GM12878 (cell line): ENCODE results near the gene CACNA2D3. TPM values are rescaled to one million over a fixed set of nuclear protein-coding genes. Genes with fewer than 3 reads are reported as not detected.

ENCODE experiments used
- ATAC-seq: fragments of 200-7000 bp; cut with Tn5 transposase; 3 replicates; pipeline ENCODE4 v1.9.1; 2020; ENCODE audit warnings: mild to moderate bottlenecking, moderate library complexity
- BruUV-seq: library from RNA; stranded (reverse); fragments of 400-500 nt; replicated peaks from 2 replicates; lab custom pipeline; 2021; lab: Mats Ljungman, UMichigan
- CTCF ChIA-PET: fragments of 300-600 bp; sonication (Branson Sonifier 250); formaldehyde crosslinking; extraction: SDS; loops from one replicate; lab custom pipeline; 2021; ENCODE audit warnings: inconsistent platforms; lab: Yijun Ruan, JAX
- POLR2A ChIA-PET: fragments of 350-600 bp; formaldehyde crosslinking; extraction: SDS; loops from one replicate; lab custom pipeline; 2021; ENCODE audit warnings: inconsistent platforms; lab: Charles Lee
- RAD21 ChIA-PET: fragments of 300-600 bp; sonication (Branson Sonifier 250); formaldehyde crosslinking; loops from one replicate; lab custom pipeline; 2023; ENCODE audit warnings: antibody characterized with exemption; ENCODE audit not compliant: unreplicated experiment; lab: Charles Lee
- SMC1A ChIA-PET: fragments of 300-600 bp; sonication (Branson Sonifier 250); formaldehyde crosslinking; loops from one replicate; lab custom pipeline; 2023; ENCODE audit not compliant: unreplicated experiment, uncharacterized antibody; lab: Charles Lee
- DNase-seq: peaks from one replicate; pipeline ENCODE4 v3.0.0-alpha.2; 2011; ENCODE audit warnings: low read depth, low spot score
- FAIRE-seq: peaks from 3 replicates; lab custom pipeline; 2011; peaks lifted over from hg19 to GRCh38; lab: Jason Lieb, UNC
- H2AFZ ChIP-seq: 2 replicates; pipeline ENCODE4 v1.6.0; 2011; ENCODE audit warnings: low read depth, low read length, control low read depth; ENCODE audit not compliant: control insufficient read depth
- H3K27ac ChIP-seq: 2 replicates; pipeline ENCODE4 v1.5.1; 2011; ENCODE audit warnings: control low read depth; ENCODE audit not compliant: control insufficient read depth, insufficient read depth
- H3K27me3 ChIP-seq, 2 experiments: replicated peaks in 1 of 2; 2 replicates each; pipeline versions ENCODE4 v1.6.0 to v1.6.1; 2011; ENCODE audit warnings: low read length in 1 of 2; ENCODE audit not compliant: control insufficient read depth in 2 of 2, insufficient read depth in 2 of 2
- H3K36me3 ChIP-seq, 2 experiments: 2 replicates each; pipeline ENCODE4 v1.5.1; 2011; ENCODE audit warnings: low read length in 1 of 2; ENCODE audit not compliant: control insufficient read depth in 2 of 2, insufficient read depth in 2 of 2
- H3K4me1 ChIP-seq: 2 replicates; pipeline ENCODE4 v1.6.1; 2011; ENCODE audit warnings: mild to moderate bottlenecking, low read length, moderate library complexity, mixed read lengths; ENCODE audit not compliant: control insufficient read depth, insufficient read depth
- H3K4me2 ChIP-seq: 2 replicates; pipeline ENCODE4 v1.6.0; 2011; ENCODE audit warnings: control low read depth; ENCODE audit not compliant: control insufficient read depth, insufficient read depth
- H3K4me3 ChIP-seq: fragments of 200-600 bp; sonication (generic); 2 replicates; pipeline ENCODE4 v1.5.1; 2016
- H3K79me2 ChIP-seq: 2 replicates; pipeline ENCODE4 v1.6.0; 2011; ENCODE audit warnings: low read length; ENCODE audit not compliant: control insufficient read depth, insufficient read depth
- H3K9ac ChIP-seq: 2 replicates; pipeline ENCODE4 v1.8.0; 2011; ENCODE audit warnings: low read length, control low read depth, mixed read lengths; ENCODE audit not compliant: control insufficient read depth, insufficient read depth
- H3K9me3 ChIP-seq: replicated peaks from 3 replicates; pipeline ENCODE4 v1.5.1; 2011; ENCODE audit warnings: mild to moderate bottlenecking, low read length; ENCODE audit not compliant: control insufficient read depth, insufficient read depth
- H4K20me1 ChIP-seq: 2 replicates; pipeline ENCODE4 v1.6.0; 2011; ENCODE audit not compliant: control insufficient read depth, insufficient read depth
- ASH2L ChIP-seq: fragments of 300-600, 200-600 bp; sonication (generic); IDR thresholded peaks from 2 replicates; pipeline ENCODE4 v1.6.1; 2017; ENCODE audit warnings: low read depth, mild to moderate bottlenecking, borderline replicate concordance
- CREB1 ChIP-seq: IDR thresholded peaks from 2 replicates; pipeline ENCODE4 v1.6.1; 2012; ENCODE audit warnings: low read depth, mild to moderate bottlenecking, inconsistent platforms
- ESRRA ChIP-seq: IDR thresholded peaks from 2 replicates; pipeline ENCODE4 v1.6.1; 2012; ENCODE audit warnings: mild to moderate bottlenecking, low read length, improper control_type of control experiment
- RCOR1 ChIP-seq: conservative IDR thresholded peaks from 2 replicates; pipeline ENCODE4 v1.6.1; 2012; ENCODE audit warnings: low read depth, low read length, improper control_type of control experiment
- ZNF622 ChIP-seq: fragments of 450-650 bp; IDR thresholded peaks from 2 replicates; pipeline ENCODE4 v1.6.1; 2017; ENCODE audit warnings: mild to moderate bottlenecking, inconsistent platforms
- WGBS: methylation state at CpG from one replicate; pipeline ENCODE4 v1.1.6; 2016; ENCODE audit warnings: low lambda C conversion rate; ENCODE audit not compliant: insufficient replicate concordance, insufficient coverage; ENCODE audit errors: missing lambda C conversion rate; 5-methylcytosine and 5-hydroxymethylcytosine counted together
- in situ Hi-C: fragments of 300-500 bp; cut with MboI; formaldehyde crosslinking; loops from 9 replicates; pipeline ENCODE4 v1.14.3; 2018; ENCODE audit warnings: mixed read lengths
- intact Hi-C: fragments of 100-400 bp; cut with micrococcal nuclease; formaldehyde crosslinking; loops from one replicate; pipeline ENCODE4 v1.14.2; 2022; ENCODE audit not compliant: unreplicated experiment
- polyA plus RNA-seq, 11 experiments: library from polyadenylated mRNA; depleted of rRNA in 4 of 11; unstranded in 6 of 11; stranded (reverse) in 5 of 11; fragments of >200 nt; fragmentation: Nextera tagmentation in 4 of 11; fragmentation: Illumina TruSeq in 1 of 11; extraction: Ambion mirVana in 4 of 11; extraction: Trizol in 1 of 11; gene quantifications; 1 replicate in 1 of 11; 2 replicates in 10 of 11; pipeline versions ENCODE4 v1.2.1 to v1.2.3, GENCODE V29; 2011 to 2016; ENCODE audit warnings: inconsistent platforms in 2 of 11, missing spikeins in 2 of 11, low read depth in 1 of 11
- total RNA-seq, 4 experiments: library from RNA; depleted of rRNA in 3 of 4; stranded (reverse); fragments of >200 nt in 3 of 4; fragmentation: Illumina TruSeq in 1 of 4; extraction: Trizol in 1 of 4; gene quantifications; 2 replicates each; pipeline versions ENCODE4 v1.2.1 to v1.2.3, GENCODE V29; 2013 to 2021
- TF ChIP-seq, protein P1 (sequence below): fragments of 450-650 bp; IDR thresholded peaks from 2 replicates; pipeline ENCODE4 v1.6.1; 2017; ENCODE audit warnings: mild to moderate bottlenecking, moderate library complexity
- TF ChIP-seq, protein P2 (sequence below): IDR thresholded peaks from 2 replicates; pipeline ENCODE4 v1.6.1; 2012; ENCODE audit warnings: low read length, inconsistent platforms
- TF ChIP-seq, protein P3 (sequence below): fragments of 450-650 bp; IDR thresholded peaks from 2 replicates; pipeline ENCODE4 v1.6.1; 2017; ENCODE audit warnings: antibody characterized with exemption, mild to moderate bottlenecking, moderate library complexity
- TF ChIP-seq, protein P4 (sequence below): IDR thresholded peaks from 2 replicates; pipeline ENCODE4 v1.6.1; 2012; ENCODE audit warnings: mild to moderate bottlenecking, low read depth, low read length

The CACNA2D3 gene
- total and polyA plus RNA-seq, 10 of the 15 experiments (the other 5 are each of a cell fraction or from before 2014, with no cell fraction given) = not detected

DNA sequence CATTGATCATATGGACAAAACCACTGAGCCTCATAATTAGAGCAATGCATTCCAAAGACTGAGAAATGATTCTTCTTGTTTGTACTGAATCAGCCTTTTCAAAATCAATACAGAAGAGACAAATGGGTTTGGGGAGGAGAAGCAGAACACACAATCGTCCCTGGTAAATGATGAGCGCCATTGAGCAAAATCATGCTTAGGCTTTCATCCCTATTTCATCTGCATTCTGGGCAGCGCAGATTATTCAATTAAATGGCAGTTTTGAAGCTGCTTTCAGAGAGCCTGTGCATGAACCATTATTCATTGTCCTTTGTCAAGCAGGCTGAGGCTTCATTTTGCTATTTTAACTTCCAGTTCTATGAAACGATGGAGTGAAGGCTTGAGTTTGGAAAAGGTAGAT, 371.9 kb downstream of the CACNA2D3 start (continued):
- TF ChIP-seq, protein P1, sequence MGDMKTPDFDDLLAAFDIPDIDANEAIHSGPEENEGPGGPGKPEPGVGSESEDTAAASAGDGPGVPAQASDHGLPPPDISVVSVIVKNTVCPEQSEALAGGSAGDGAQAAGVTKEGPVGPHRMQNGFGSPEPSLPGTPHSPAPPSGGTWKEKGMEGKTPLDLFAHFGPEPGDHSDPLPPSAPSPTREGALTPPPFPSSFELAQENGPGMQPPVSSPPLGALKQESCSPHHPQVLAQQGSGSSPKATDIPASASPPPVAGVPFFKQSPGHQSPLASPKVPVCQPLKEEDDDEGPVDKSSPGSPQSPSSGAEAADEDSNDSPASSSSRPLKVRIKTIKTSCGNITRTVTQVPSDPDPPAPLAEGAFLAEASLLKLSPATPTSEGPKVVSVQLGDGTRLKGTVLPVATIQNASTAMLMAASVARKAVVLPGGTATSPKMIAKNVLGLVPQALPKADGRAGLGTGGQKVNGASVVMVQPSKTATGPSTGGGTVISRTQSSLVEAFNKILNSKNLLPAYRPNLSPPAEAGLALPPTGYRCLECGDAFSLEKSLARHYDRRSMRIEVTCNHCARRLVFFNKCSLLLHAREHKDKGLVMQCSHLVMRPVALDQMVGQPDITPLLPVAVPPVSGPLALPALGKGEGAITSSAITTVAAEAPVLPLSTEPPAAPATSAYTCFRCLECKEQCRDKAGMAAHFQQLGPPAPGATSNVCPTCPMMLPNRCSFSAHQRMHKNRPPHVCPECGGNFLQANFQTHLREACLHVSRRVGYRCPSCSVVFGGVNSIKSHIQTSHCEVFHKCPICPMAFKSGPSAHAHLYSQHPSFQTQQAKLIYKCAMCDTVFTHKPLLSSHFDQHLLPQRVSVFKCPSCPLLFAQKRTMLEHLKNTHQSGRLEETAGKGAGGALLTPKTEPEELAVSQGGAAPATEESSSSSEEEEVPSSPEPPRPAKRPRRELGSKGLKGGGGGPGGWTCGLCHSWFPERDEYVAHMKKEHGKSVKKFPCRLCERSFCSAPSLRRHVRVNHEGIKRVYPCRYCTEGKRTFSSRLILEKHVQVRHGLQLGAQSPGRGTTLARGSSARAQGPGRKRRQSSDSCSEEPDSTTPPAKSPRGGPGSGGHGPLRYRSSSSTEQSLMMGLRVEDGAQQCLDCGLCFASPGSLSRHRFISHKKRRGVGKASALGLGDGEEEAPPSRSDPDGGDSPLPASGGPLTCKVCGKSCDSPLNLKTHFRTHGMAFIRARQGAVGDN = no peak
- no peak for TF ChIP-seq ASH2L
- TF ChIP-seq ZNF622 = no peak
- TF ChIP-seq, protein P2, sequence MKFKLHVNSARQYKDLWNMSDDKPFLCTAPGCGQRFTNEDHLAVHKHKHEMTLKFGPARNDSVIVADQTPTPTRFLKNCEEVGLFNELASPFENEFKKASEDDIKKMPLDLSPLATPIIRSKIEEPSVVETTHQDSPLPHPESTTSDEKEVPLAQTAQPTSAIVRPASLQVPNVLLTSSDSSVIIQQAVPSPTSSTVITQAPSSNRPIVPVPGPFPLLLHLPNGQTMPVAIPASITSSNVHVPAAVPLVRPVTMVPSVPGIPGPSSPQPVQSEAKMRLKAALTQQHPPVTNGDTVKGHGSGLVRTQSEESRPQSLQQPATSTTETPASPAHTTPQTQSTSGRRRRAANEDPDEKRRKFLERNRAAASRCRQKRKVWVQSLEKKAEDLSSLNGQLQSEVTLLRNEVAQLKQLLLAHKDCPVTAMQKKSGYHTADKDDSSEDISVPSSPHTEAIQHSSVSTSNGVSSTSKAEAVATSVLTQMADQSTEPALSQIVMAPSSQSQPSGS = no peak

DNA sequence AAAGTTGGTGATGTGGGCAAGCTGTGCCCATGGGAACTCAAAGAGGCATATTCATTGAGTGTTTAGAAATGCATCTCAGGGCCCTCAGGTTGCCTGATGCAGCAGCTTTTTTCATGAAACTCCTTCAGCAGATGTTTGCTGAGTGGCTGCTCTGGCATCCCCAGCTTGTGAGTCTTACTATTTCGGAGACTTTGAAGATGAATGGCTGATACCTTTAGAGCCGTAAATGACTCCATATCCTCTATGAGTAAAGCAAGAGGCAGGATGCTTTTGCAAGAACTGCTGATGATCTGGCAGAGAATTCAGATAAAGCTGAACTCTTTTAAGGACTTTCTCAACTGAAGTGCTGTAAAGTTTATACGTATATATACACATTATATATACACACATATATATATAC, 384.3 kb downstream of the CACNA2D3 start:
- no TSS peak for BruUV-seq
- Histone ChIP-seq H2AFZ (no peak overlapping the region), H3K9me3 (no peaks in the 10 kb centered on the region), H4K20me1 (no peaks in the 10 kb centered on the region), H3K79me2 (no peaks in the 10 kb centered on the region), H3K27me3 (no peaks in the 10 kb centered on the region), H3K36me3 (no peaks in the 10 kb centered on the region), H3K4me1 (no peaks in the 10 kb centered on the region), H3K4me2 (no peak overlapping the region), H3K4me3 (no peak overlapping the region), H3K27ac (no peak overlapping the region), H3K9ac (no peak overlapping the region)
- ChIA-PET RAD21 (no interaction called here), SMC1A (no interaction called here), POLR2A (no interaction called here), CTCF (no interaction called here)
- FAIRE-seq (no peak), DNase-seq (no peak), ATAC-seq (no peak)
- in situ Hi-C loops (no loop called here), intact Hi-C loops (no loop called here)
- 35% methylated on average over 3 of the region's 3 CpGs for WGBS
- TF ChIP-seq ESRRA = no peak
- TF ChIP-seq RCOR1 = no peak
- TF ChIP-seq, protein P3, sequence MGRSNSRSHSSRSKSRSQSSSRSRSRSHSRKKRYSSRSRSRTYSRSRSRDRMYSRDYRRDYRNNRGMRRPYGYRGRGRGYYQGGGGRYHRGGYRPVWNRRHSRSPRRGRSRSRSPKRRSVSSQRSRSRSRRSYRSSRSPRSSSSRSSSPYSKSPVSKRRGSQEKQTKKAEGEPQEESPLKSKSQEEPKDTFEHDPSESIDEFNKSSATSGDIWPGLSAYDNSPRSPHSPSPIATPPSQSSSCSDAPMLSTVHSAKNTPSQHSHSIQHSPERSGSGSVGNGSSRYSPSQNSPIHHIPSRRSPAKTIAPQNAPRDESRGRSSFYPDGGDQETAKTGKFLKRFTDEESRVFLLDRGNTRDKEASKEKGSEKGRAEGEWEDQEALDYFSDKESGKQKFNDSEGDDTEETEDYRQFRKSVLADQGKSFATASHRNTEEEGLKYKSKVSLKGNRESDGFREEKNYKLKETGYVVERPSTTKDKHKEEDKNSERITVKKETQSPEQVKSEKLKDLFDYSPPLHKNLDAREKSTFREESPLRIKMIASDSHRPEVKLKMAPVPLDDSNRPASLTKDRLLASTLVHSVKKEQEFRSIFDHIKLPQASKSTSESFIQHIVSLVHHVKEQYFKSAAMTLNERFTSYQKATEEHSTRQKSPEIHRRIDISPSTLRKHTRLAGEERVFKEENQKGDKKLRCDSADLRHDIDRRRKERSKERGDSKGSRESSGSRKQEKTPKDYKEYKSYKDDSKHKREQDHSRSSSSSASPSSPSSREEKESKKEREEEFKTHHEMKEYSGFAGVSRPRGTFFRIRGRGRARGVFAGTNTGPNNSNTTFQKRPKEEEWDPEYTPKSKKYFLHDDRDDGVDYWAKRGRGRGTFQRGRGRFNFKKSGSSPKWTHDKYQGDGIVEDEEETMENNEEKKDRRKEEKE = no peak
- no peak for TF ChIP-seq CREB1
- TF ChIP-seq, protein P4, sequence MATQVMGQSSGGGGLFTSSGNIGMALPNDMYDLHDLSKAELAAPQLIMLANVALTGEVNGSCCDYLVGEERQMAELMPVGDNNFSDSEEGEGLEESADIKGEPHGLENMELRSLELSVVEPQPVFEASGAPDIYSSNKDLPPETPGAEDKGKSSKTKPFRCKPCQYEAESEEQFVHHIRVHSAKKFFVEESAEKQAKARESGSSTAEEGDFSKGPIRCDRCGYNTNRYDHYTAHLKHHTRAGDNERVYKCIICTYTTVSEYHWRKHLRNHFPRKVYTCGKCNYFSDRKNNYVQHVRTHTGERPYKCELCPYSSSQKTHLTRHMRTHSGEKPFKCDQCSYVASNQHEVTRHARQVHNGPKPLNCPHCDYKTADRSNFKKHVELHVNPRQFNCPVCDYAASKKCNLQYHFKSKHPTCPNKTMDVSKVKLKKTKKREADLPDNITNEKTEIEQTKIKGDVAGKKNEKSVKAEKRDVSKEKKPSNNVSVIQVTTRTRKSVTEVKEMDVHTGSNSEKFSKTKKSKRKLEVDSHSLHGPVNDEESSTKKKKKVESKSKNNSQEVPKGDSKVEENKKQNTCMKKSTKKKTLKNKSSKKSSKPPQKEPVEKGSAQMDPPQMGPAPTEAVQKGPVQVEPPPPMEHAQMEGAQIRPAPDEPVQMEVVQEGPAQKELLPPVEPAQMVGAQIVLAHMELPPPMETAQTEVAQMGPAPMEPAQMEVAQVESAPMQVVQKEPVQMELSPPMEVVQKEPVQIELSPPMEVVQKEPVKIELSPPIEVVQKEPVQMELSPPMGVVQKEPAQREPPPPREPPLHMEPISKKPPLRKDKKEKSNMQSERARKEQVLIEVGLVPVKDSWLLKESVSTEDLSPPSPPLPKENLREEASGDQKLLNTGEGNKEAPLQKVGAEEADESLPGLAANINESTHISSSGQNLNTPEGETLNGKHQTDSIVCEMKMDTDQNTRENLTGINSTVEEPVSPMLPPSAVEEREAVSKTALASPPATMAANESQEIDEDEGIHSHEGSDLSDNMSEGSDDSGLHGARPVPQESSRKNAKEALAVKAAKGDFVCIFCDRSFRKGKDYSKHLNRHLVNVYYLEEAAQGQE = no peak
